GM12801 (cell line): ENCODE data around the gene GULP1.

Source experiments
- CTCF ChIP-seq: IDR thresholded peaks from one replicate; pipeline ENCODE4 v1.5.1; 2011; ENCODE audit warnings: control low read depth; ENCODE audit not compliant: insufficient read length; ENCODE audit errors: extremely low read depth

The GULP1 gene

GRCh38 chr2:188412190-188412589 is 120.5 kb downstream of the GULP1 start:
- no peak for TF ChIP-seq CTCF

- no peak for TF ChIP-seq CTCF
Measured at GRCh38 chr2:188414411-188414810, 122.7 kb downstream of the GULP1 start.

DNA sequence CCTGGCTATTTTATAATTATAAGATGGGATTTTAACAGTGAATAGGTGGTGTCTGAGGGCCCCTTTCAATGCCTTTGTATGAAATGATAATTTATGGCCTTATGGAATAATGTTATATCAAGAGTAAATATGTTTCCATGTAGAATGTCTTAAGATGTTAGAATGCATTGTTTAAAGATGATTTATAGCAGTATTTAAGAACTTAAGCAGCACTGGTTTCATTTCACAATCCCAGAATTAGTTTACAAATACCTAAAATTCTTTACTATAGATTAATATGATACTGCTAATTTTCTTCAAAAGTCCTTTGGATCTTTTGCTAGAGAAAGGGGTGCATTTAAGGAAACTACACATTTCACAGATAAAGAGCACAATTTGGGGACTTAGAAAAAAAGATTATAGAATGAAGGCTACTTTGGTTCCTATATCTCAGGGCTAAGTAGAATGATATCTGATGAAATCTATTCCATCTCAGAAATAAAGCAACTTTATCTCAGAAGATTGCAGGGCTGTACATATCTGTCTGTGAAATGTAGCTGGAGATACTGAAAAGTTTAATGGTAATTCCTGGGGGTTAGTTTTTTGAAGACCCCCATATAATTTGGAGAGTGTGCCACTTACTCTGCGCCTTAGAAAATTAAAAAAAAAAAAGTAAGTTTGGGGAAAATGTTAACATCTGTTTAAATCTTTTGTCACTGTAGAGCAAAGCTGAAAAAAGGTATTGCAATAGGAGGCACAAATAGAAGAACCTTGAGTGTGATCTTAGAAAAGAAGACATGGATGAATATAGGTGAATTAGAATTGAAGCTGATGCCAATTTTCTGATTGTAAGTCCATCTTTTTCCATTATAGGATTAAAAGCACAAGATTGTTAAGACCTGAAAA is 123.4 kb downstream of the GULP1 start:
- TF ChIP-seq CTCF, result no peak

DNA sequence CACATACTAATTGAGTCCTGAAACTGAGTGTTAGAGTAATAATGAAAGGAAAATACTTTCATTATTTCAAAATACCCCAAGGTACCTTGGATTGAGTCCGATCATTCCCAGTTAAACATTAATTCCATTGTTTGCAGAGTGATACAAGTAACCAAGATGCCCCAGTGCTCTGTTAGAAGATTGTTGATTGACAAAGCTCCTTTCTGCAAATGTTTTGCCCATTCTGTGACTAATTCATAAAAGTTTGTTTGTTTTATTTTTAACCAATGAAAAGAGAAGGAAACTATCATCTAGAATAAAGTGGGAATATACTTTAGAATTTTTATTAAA is 124.0 kb downstream of the GULP1 start:
- no peak for TF ChIP-seq CTCF

DNA sequence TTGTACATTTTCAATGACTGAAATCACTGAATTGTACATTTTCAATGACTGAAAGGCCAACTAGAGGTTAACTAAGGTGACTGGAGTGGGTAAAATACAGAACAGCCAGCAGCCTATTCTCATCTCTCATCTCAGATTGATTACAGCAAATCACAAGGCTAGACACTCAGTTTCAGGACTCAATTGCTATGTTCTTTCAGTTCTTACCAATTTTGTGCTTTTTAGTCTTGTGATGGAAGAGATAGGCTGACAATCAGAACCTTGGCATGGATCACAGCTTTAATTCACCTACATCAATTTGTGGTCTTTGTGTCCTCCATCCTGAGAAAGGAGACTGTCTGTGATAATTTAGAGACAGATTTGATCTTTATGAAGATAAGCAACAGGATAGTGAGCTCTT is 124.7 kb downstream of the GULP1 start:
- no peak for TF ChIP-seq CTCF

DNA sequence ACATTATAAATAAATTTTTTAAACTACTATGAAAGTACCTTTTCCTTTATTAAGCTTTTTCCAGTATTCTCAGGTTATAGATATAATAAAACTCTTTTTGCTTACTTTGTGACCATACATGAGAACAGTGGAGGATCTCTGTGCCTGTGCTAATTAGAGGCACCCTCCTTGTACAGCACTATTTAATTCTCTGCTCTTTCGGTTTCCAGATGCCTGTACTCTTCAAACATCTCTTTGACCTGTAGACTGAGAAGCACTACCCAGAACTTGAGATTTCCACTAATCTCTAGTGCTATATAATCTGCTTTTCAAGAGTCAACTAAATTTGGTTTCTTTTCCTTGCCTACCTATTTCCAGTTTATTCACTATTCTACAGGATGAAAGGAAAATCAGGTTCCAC is 131.1 kb downstream of the GULP1 start:
- no peak for TF ChIP-seq CTCF

GRCh38 chr2:188425266-188425665 is 133.6 kb downstream of the GULP1 start:
- TF ChIP-seq CTCF, result no peak

DNA sequence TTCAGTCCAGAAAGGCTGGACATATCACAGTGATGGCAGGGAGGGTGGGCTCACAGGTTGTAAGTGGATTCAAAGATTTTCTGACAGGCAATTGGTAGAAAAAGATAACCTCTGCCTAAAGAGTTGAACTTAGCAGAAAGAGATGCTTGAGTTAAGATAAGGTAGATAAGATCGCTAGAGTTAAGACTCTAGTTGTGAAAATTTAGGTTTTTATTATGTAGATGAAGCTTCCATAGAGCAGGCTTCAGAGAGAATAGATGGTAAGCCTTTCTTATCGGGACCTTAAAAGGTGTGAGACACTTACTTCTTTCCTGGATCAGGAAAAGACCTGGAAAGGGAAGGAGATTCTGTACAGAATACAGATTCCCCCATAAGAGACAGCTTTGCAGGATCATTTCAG is 134.4 kb downstream of the GULP1 start:
- no peak for TF ChIP-seq CTCF
